HepG2 (cell line): ENCODE data around the gene PTPRN. TPM values are rescaled to one million over a fixed set of nuclear protein-coding genes. Genes with fewer than 3 reads are reported as not detected.

Experiments used
- AHR ChIP-seq: IDR thresholded peaks from 2 replicates; pipeline ENCODE4 v1.6.1; 2018; ENCODE audit warnings: missing genetic modification reagents, missing compliant biosample characterization
- FOXP1 ChIP-seq, 2 experiments: fragments of 450-650 bp in 1 of 2; IDR thresholded peaks; 2 replicates each; pipeline ENCODE4 v1.6.1; 2017 to 2018; ENCODE audit warnings: antibody characterized with exemption in 1 of 2
- HIVEP1 ChIP-seq: sonication (generic); formaldehyde crosslinking; IDR thresholded peaks from 2 replicates; pipeline ENCODE4 v1.4.0; 2020; ENCODE audit warnings: mild to moderate bottlenecking, missing genetic modification reagents
- RARA ChIP-seq: IDR thresholded peaks from 2 replicates; pipeline ENCODE4 v1.6.1; 2016; ENCODE audit warnings: missing genetic modification reagents, missing compliant biosample characterization
- RELA ChIP-seq: sonication (generic); formaldehyde crosslinking; IDR thresholded peaks from 2 replicates; pipeline ENCODE4 v1.4.0; 2020; ENCODE audit warnings: missing genetic modification reagents
- SIN3A ChIP-seq: IDR thresholded peaks from 2 replicates; pipeline ENCODE4 v1.6.1; 2011; ENCODE audit warnings: low read depth, mild to moderate bottlenecking, control low read depth, low read length, borderline replicate concordance
- TFE3 ChIP-seq: IDR thresholded peaks from 2 replicates; pipeline ENCODE4 v1.6.1; 2016
- THYN1 ChIP-seq: sonication (generic); formaldehyde crosslinking; IDR thresholded peaks from 2 replicates; pipeline ENCODE4 v1.8.1; 2023; ENCODE audit warnings: low read depth, mild to moderate bottlenecking, moderate library complexity, missing genetic modification reagents, borderline replicate concordance
- YEATS4 ChIP-seq: sonication (generic); formaldehyde crosslinking; IDR thresholded peaks from 2 replicates; pipeline ENCODE4 v1.4.0; 2020; ENCODE audit warnings: missing genetic modification reagents, borderline replicate concordance
- ZFP36 ChIP-seq: fragments of 150-350 bp; IDR thresholded peaks from 2 replicates; pipeline ENCODE4 v1.6.1; 2018; ENCODE audit warnings: borderline replicate concordance, low read length, low read depth; ENCODE audit not compliant: partially characterized antibody
- ZNF235 ChIP-seq: sonication (generic); formaldehyde crosslinking; IDR thresholded peaks from 2 replicates; pipeline ENCODE4 v1.8.1; 2023; ENCODE audit warnings: mild to moderate bottlenecking, missing genetic modification reagents, borderline replicate concordance
- ZNF260 ChIP-seq: sonication (generic); formaldehyde crosslinking; IDR thresholded peaks from 2 replicates; pipeline ENCODE4 v1.4.0; 2020; ENCODE audit warnings: missing genetic modification reagents, low read depth, mild to moderate bottlenecking, borderline replicate concordance
- ZNF263 ChIP-seq: sonication (generic); formaldehyde crosslinking; IDR thresholded peaks from 2 replicates; pipeline ENCODE4 v1.4.0; 2020; ENCODE audit warnings: missing genetic modification reagents
- ZNF280D ChIP-seq: sonication (generic); formaldehyde crosslinking; IDR thresholded peaks from 2 replicates; pipeline ENCODE4 v1.5.1; 2020; ENCODE audit warnings: mild to moderate bottlenecking, missing genetic modification reagents
- ZNF598 ChIP-seq: sonication (generic); formaldehyde crosslinking; IDR thresholded peaks from 2 replicates; pipeline ENCODE4 v1.5.1; 2020; ENCODE audit warnings: mild to moderate bottlenecking, missing genetic modification reagents, borderline replicate concordance
- ZNF720 ChIP-seq: sonication (generic); formaldehyde crosslinking; IDR thresholded peaks from 2 replicates; pipeline ENCODE4 v1.4.0; 2020; ENCODE audit warnings: missing genetic modification reagents
- polyA plus RNA-seq, 8 experiments: library from polyadenylated mRNA; depleted of rRNA in 3 of 8; stranded (reverse) in 7 of 8; unstranded in 1 of 8; fragments of >200 nt; fragmentation: Illumina TruSeq in 4 of 8; extraction: Trizol in 4 of 8; gene quantifications; 2 replicates each; pipeline versions ENCODE4 v1.2.1 to v1.2.3, GENCODE V29; 2011 to 2016; ENCODE audit warnings: low read depth in 4 of 8, missing spikeins in 1 of 8, mixed read lengths in 1 of 8; ENCODE audit not compliant: insufficient read depth in 1 of 8
- total RNA-seq, 5 experiments: library from RNA; depleted of rRNA; stranded (reverse); fragments of >200 nt; fragmentation: Illumina TruSeq; extraction: Trizol; gene quantifications; 2 replicates each; pipeline ENCODE4 v1.2.3, GENCODE V29; 2016; ENCODE audit warnings: low read depth in 1 of 5
- TF ChIP-seq, protein P1 (sequence below), 2 experiments: sonication (generic) in 1 of 2; formaldehyde crosslinking in 1 of 2; IDR thresholded peaks; 2 replicates each; pipeline versions ENCODE4 v1.6.1 to v1.9.0; 2014 to 2022; ENCODE audit warnings: antibody characterized with exemption in 1 of 2, borderline replicate concordance in 1 of 2, inconsistent platforms in 1 of 2, low read depth in 1 of 2, missing genetic modification reagents in 1 of 2

The PTPRN gene
- total and polyA plus RNA-seq, 2 of the 13 experiments (the other 11 are each of a cell fraction or from before 2014, with no cell fraction given) = 0.26 TPM; not detected in 1

DNA sequence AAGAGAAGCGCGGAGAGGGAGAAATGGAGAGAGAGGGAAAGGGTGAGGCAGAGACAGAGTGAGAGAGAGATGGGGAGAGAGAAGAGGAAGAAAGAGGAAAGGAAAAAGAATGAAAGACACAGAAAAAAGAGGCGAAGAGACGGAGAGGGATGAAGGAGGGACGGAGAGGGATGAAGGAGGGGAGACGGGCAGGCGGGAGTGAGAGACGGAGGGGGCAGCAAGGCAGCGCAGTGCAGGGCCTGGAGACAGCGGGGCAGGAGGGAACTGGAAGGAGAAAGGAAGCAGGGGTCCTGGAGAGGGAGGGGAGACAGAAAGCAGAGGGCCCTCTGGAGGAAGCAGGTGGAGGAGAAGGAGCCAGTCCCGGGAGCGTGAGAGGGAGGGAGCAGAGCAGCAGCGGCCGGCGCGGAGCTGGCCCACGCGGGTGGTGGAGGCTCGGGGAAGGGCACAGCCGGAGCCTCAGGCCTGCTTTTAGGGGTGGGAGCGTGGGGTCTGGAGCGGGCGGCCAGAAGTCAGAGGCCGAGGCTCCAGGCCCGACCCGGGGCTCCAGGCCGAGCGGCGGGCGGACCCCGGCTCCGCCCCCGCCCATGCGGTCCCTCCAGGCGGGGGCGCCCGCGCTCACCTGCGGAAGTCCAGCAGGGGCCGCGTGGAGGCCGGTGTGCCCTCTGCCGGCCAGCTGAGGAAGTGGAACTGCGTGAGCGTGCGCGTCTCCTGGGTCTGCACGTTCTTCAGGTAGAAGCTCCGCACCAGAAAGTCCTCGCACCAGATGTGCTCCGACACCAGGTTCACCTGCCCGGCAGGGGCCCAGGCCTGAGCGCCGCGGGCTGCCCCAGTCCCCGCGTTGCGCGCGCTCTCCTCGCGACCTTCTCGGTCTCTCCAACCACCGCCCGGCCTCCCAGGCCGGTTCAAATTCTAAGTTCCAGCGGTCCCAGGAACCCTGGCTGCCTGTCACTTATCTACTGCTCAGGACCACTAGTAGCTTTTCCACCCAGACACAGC lies 14.5 kb downstream of the PTPRN start (continued):
- no peak for TF ChIP-seq TFE3 (CRISPR knock-in tag)
- 0 out of 2 replicates have a peak, but pooled peaks have one; percentile 40 for TF ChIP-seq ZNF598 (CRISPR knock-in tag)
- peak; percentile 77 for TF ChIP-seq ZNF263
- peak; percentile 50 for TF ChIP-seq RARA (CRISPR knock-in tag)
- TF ChIP-seq ZNF235 (CRISPR knock-in tag) = no peak; the same call in none of the 2 replicates
- TF ChIP-seq FOXP1 (IDR thresholded peaks at IDR 0.05) = no peak
- TF ChIP-seq FOXP1 (CRISPR knock-in tag; IDR thresholded peaks at IDR 0.05) = no peak; the same call in 1 of the 2 replicates
- TF ChIP-seq RELA (CRISPR knock-in tag) = 0 out of 2 replicates have a peak, but pooled peaks have one; percentile 71
- TF ChIP-seq ZNF720 (CRISPR knock-in tag) = 0 out of 2 replicates have a peak, but pooled peaks have one; percentile 23
- peak; percentile 60; the same call in 1 of the 2 replicates for TF ChIP-seq ZNF280D
- TF ChIP-seq ZFP36 = no peak
- TF ChIP-seq YEATS4 (CRISPR knock-in tag) = peak; percentile 95
- TF ChIP-seq THYN1 (CRISPR knock-in tag) = no peak
- TF ChIP-seq, protein P1, sequence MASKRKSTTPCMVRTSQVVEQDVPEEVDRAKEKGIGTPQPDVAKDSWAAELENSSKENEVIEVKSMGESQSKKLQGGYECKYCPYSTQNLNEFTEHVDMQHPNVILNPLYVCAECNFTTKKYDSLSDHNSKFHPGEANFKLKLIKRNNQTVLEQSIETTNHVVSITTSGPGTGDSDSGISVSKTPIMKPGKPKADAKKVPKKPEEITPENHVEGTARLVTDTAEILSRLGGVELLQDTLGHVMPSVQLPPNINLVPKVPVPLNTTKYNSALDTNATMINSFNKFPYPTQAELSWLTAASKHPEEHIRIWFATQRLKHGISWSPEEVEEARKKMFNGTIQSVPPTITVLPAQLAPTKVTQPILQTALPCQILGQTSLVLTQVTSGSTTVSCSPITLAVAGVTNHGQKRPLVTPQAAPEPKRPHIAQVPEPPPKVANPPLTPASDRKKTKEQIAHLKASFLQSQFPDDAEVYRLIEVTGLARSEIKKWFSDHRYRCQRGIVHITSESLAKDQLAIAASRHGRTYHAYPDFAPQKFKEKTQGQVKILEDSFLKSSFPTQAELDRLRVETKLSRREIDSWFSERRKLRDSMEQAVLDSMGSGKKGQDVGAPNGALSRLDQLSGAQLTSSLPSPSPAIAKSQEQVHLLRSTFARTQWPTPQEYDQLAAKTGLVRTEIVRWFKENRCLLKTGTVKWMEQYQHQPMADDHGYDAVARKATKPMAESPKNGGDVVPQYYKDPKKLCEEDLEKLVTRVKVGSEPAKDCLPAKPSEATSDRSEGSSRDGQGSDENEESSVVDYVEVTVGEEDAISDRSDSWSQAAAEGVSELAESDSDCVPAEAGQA (IDR thresholded peaks at IDR 0.05; ENCODE audit: low read depth) = no peak
- TF ChIP-seq, protein P1 (CRISPR knock-in tag; IDR thresholded peaks at IDR 0.05; ENCODE audit: borderline replicate concordance) = no peak
- peak; percentile 64; the same call in 1 of the 2 replicates for TF ChIP-seq HIVEP1 (CRISPR knock-in tag)
- TF ChIP-seq AHR = peak; percentile 94
- TF ChIP-seq ZNF260 (CRISPR knock-in tag) = no peak
- TF ChIP-seq SIN3A = peak; percentile 69; the same call in 1 of the 2 replicates
